Jurkat, Clone E6-1 (cell line): ENCODE results near the gene NBPF11. TPM values are rescaled to one million over a fixed set of nuclear protein-coding genes. Genes with fewer than 3 reads are reported as not detected.
"Not testable (repeated sequence)": the region's sequence is repeated elsewhere in the genome, so short reads cannot be mapped to it uniquely, and the experiment has no call there.

Experiments used
- DNase-seq: peaks from one replicate; pipeline ENCODE4 v3.0.0-alpha.2; 2011; ENCODE audit warnings: low read depth, low spot score
- H3K4me3 ChIP-seq: 2 replicates; pipeline ENCODE4 v1.5.1; 2011; ENCODE audit warnings: mild to moderate bottlenecking, low read length, control low read depth, moderate library complexity
- polyA plus RNA-seq: library from polyadenylated mRNA; unstranded; fragments of >200 nt; gene quantifications from one replicate; pipeline ENCODE4 v1.2.1, GENCODE V29; 2012; ENCODE audit warnings: missing spikeins; ENCODE audit not compliant: insufficient read length, insufficient read depth

NBPF11 gene, protein sequence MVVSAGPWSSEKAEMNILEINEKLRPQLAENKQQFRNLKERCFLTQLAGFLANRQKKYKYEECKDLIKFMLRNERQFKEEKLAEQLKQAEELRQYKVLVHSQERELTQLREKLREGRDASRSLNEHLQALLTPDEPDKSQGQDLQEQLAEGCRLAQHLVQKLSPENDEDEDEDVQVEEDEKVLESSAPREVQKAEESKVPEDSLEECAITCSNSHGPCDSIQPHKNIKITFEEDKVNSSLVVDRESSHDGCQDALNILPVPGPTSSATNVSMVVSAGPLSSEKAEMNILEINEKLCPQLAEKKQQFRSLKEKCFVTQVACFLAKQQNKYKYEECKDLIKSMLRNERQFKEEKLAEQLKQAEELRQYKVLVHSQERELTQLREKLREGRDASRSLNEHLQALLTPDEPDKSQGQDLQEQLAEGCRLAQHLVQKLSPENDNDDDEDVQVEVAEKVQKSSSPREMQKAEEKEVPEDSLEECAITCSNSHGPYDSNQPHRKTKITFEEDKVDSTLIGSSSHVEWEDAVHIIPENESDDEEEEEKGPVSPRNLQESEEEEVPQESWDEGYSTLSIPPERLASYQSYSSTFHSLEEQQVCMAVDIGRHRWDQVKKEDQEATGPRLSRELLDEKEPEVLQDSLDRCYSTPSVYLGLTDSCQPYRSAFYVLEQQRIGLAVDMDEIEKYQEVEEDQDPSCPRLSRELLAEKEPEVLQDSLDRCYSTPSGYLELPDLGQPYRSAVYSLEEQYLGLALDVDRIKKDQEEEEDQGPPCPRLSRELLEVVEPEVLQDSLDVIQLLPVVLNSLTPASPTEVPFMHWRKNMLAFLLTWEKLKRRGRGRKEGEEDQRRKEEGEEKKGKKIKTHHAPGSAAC
- 11.3 TPM for polyA plus RNA-seq

- H3K4me3 ChIP-seq = peak within 1 kb of the TSS; percentile 61
- peak; percentile 59 for DNase-seq
Measured at GRCh38 chr1:148151911-148152656, at the start of gene NBPF11. Gene NBPF11, minus strand, starts transcription at chr1:148152281. Its CDS starts 25,278 bp downstream, at chr1:148127003.

- DNase-seq, H3K4me3 ChIP-seq: not testable (repeated sequence)
Measured at GRCh38 chr1:148197396-148197795, 45.3 kb upstream of the NBPF11 start.

- H3K4me3 ChIP-seq, DNase-seq: not testable (repeated sequence)
Measured at GRCh38 chr1:148196949-148197348, 44.9 kb upstream of the NBPF11 start.

- DNase-seq, H3K4me3 ChIP-seq: not testable (repeated sequence)
Measured at GRCh38 chr1:148195115-148195514, 43.0 kb upstream of the NBPF11 start.

GRCh38 chr1:148188768-148189167 lies 36.7 kb upstream of the NBPF11 start:
- H3K4me3 ChIP-seq, DNase-seq: not testable (repeated sequence)

- not testable (repeated sequence) for DNase-seq, H3K4me3 ChIP-seq
Measured at GRCh38 chr1:148178682-148179081, 26.6 kb upstream of the NBPF11 start.

- not testable (repeated sequence) for DNase-seq, H3K4me3 ChIP-seq
Measured at GRCh38 chr1:148175414-148175813, 23.3 kb upstream of the NBPF11 start.

GRCh38 chr1:148171995-148172394 lies 19.9 kb upstream of the NBPF11 start:
- DNase-seq = not testable (repeated sequence)

DNA sequence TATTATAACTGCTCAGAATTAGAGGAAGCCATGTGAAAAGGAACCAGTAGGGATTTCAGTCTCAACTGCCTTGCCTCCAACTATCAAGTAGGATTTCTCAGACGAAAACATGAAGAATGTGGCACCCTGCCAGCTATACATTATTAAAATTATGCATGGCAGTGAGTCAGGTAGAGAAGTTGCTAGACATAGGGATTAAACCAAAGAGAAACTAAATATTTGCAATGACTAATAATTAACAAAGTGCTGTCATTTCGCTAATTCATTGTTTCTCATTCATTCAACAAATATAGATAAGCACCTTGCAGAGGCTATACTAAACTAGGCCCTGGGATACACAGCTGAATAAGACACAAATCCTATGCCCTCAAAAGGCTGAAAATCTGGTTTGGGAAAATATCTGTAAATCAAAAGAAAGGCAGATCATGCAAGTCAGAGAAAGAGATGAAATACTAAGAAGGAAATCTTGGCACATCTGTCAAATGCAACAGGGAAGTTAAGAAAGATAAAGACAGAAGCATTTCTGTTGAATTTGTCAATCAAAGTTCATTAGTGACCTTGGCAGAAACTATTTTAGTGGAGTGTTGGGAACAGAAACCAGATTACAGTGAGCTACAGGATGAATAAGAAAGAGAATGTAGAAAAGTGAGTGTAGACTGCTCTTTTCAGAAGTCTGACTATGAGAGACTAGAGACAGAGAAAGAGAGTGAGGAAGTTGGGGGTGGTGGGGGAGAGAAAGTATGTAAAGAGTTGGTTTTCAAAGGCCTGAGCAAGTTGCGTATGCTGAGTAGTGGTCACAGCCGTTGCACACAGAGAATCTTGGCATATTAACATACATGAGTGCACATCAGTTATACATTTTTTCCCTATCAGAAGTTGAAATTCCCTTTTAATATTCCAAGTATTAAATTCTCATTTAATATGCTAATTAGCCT lies 14.7 kb upstream of the NBPF11 start:
- DNase-seq = no peak
- no peak overlapping the region for H3K4me3 ChIP-seq

More at GRCh38 chr1:148171995-148172394, 19.9 kb upstream of the NBPF11 start:
- not testable (repeated sequence) for H3K4me3 ChIP-seq

GRCh38 chr1:148162363-148162762 lies 10.3 kb upstream of the NBPF11 start:
- no peak for DNase-seq

DNA sequence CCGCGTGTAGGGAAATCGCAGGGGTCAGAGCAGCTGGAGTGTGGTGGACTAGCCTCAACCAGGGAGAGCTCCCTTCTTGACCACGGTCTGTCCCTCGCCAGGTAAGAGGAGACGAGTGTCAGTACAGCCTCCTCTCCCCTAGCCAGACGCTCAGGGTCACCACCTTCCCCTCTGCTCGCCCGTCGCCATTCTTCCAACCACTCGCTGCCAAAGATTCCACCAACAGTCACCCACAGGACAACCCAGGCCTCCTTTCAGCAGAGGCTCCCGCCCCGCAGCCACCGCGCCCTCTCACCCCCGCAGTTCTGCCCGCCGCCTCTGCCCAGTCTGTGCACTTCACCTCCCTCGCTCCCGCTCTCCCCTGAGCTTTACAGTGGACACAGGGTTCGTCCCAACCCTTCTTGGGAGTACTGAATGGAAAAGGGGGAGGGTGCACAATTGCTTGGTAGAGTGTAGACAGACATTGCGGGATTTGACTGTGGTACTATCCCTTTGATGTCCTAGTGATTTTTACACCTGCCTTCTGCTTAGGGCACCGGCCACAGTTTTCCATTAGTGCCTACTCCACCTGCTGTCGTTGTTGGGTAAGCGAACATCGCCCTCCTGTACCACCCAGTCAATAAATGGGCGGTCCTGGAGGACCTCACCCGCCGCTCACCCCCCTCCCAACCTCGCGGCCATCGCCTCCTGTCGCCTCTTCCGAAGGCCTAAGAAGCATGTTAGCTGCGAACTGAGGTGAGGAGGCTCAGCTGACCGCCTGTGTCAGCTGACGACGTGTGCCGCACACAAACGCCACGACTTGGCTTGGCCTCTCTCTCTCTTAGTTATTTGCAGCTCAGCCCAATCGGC lies 9.2 kb upstream of the NBPF11 start:
- no peak for DNase-seq
- no peak overlapping the region for H3K4me3 ChIP-seq

More at GRCh38 chr1:148162363-148162762, 10.3 kb upstream of the NBPF11 start:
- H3K4me3 ChIP-seq = no peak overlapping the region

DNA sequence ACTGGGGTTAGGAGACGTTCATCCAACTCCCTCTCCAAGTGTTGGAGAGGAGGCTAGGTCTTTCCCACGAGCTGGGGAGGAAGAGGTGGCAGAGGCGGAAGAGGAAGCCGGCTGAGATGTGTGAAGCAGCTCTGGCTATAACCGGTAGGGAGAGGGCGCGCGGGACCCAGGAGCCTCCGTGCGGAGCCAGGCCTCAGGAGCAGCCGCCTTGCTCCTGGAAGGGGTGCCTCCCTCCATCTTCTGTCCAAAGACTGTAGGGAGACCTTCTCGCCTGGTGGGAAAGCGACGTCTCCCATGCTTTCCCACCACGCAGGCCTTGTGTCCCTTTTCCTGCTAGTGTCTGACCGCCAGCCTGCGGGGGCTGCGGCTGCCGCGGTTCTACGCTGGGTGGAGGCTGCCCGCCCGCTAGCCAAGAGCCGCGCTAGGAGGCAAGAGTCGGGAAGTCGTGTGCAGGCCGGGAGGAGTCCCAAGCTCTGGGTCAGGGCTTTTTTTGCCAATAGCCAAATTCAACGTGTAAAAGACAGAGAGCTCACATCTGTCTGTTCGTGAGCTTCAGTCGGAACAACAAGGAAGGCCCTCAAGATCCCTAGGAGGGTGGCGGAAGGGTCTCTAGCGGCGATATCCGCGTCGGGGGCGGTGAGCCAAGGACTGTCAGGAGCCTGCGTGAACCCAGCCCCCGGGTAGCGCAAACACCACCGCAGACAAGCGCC lies 8.4 kb upstream of the NBPF11 start:
- DNase-seq = no peak

GRCh38 chr1:148160048-148160342 lies 7.9 kb upstream of the NBPF11 start:
- no peak overlapping the region for H3K4me3 ChIP-seq
- DNase-seq = no peak

More for the DNA sequence above, 8.4 kb upstream of the NBPF11 start:
- H3K4me3 ChIP-seq = no peak overlapping the region

- no peak overlapping the region for H3K4me3 ChIP-seq
- no peak for DNase-seq
Measured at GRCh38 chr1:148158341-148159003, 6.4 kb upstream of the NBPF11 start.

GRCh38 chr1:148157803-148158202 lies 5.7 kb upstream of the NBPF11 start:
- not testable (repeated sequence) for DNase-seq, H3K4me3 ChIP-seq
